Epithelial cell of prostate (primary cell): ENCODE measurements around the gene USP51.
"Not testable (repeated sequence)": the region's sequence is repeated elsewhere in the genome, so short reads cannot be mapped to it uniquely, and the experiment has no call there.

Experiments
- DNase-seq: peaks from one replicate; pipeline ENCODE4 v3.0.0-alpha.2; 2011; ENCODE audit warnings: low read depth, low spot score
- H3K27ac ChIP-seq: fragments of 450-650 bp; 2 replicates; pipeline ENCODE4 v1.5.1; 2017; ENCODE audit warnings: mild to moderate bottlenecking

The USP51 gene

DNA sequence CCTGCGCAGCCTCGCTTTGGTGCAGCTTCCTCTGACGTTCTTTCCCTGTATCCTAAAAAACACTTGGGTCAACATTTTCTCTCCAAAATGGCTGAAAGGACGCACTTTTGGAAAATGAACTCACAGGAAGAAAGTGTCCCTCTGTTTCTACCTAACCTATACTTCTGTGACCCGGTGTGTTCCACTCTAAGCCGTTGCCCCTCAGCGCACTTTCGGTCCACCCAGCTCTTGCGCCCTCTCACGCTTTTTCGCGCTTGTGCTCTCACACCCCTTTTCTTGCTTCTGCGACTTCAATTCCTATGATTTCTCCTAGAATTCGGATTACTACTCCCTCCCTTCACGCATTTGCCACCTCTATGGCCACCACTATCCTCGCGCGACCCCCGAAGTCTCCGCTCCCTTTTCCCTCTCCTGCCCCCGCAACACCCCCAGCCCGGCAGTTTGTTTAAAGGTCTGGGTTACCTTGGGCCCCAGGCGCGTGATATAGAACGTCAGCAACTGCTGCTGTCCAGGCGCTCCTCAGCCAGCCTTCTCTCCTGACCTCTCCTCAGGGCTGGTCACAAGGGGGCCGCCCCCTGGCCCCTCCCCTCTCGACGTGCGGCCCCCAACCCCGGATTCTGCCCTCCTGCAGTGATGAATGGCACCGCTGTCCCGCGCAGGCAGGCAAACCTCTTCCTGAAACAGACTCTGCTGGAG lies at the start of gene USP51:
Gene USP51 (minus strand): TSS at position 535 of the 696 bp plus-strand sequence. CDS start 909 bp downstream, outside the sequence.
- no peak within 1 kb of the TSS for H3K27ac ChIP-seq
- no peak for DNase-seq

DNA sequence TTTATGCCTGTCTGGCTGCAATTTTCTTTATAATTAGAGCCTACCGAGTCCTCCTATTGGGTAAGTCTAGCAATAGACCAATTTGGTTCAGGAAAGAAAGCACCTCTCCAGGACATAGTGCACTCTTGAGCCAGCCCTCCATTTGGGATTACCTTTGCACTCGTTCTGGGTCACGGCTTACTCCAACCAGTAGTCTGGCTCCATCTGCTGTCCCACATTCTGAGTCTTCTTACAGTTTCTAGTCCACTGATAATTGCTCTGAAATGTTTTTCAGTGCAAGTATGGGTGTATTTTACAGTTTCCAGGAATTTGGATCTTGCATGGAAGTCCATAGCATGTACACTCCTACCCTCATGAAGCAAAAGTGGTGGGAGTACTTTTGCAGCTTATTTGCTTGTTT lies 34.8 kb upstream of the USP51 start:
- H3K27ac ChIP-seq = no peak overlapping the region
- DNase-seq = no peak

DNA sequence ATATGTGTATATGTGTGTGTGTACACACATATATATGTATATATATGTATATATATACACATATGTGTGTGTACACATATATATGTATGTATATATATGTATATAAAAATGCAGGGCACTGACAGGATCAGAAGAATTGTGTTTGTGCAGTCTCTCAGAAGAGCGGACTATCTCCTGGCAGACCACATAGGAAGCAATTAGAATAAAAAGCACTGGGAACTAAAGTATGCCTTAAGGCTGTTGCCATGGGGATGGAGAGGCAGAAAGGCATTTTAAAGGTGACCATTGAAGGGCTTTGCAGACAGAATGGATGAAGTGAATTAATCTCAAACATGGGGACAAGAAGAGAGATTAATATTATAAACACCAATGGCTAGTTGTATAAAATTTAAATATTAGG lies 33.7 kb upstream of the USP51 start:
- no peak overlapping the region for H3K27ac ChIP-seq
- DNase-seq = no peak

DNA sequence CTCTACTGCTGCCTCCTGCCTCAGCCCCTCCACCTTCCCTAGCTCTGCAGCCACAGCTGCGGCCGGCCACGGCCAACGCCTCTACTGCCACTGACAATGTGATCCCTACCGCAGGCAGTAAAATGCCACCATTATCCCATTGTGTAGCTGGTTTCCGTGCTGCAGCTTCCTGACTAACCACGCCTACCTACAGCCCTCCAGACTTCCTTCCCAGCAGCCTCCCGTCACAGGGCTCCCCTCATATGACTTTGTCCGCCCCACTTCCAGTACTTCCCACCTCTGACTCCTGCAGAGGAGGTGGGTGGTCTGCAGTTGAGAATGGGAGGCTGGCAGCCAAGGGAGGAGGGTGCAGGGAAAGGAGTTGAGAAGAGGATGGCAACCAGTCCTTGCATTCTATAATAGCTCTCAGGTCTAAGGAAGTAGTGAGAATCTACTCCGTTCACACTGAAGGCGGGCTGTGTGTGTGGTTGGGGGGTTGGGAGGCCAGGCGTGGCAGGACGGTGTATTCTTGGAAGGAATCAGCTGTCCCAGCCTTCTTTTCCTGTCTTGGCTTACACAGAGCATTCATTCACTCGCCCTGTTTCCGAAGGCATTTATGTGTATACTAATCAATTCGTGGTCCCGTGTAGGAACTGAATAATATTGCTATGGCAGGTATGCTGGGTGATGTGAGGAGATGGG lies 33.1 kb upstream of the USP51 start:
- H3K27ac ChIP-seq = no peak overlapping the region
- DNase-seq = no peak

DNA sequence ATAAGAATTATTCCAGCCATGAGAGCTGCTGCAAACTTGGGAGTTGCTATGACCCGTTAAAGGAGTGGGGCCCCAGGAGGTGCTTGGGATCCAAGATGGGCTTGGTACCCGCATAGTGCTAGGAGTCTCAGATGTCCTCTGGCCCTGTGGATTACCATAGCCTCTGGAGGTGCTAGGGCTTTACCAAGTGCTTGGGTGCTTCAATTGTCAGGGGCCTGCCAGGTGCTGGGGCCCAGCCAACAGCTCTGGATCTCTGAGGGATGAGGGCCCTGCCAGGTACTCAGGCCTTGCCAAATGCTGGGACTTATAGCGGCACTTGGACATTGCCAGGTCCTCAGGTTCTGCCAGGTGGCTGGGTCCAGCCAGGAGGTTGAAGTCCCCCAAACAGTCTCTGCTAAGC lies 32.0 kb upstream of the USP51 start:
- no peak overlapping the region for H3K27ac ChIP-seq
- no peak for DNase-seq

DNA sequence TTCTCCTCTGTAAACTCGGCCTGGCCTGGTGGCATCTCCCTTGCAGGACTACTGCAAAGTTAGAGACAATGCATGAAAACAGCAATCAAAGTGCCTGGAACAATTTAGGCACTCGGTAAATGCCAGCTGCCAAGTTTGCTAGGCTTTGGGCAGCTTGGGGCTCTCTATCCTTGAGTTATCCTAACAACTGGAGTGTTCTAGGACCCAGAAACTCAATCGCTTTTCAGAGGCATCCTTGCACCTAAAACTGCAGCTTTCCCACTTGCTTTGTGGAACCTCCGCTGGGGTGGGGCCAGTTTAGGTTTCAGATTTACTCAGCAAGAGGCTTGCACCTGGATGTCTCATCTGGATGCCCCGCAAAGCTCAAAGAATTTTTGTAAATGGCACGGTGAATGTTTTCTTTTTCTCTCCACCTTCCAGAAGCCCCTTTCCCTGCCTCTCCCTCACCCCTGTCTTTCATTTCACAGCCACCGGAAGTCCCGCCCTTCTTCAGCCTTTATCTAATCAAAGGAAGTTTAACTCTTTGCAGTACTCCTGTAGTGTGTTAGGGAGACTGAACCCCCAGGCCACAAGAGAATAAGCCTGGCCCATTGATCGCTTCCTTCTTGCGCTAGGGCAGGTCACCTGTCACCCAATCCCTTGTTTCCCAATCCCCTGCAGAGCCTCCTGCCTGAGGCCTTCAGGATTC lies 27.3 kb upstream of the USP51 start:
- H3K27ac ChIP-seq, DNase-seq: not testable (repeated sequence)

DNA sequence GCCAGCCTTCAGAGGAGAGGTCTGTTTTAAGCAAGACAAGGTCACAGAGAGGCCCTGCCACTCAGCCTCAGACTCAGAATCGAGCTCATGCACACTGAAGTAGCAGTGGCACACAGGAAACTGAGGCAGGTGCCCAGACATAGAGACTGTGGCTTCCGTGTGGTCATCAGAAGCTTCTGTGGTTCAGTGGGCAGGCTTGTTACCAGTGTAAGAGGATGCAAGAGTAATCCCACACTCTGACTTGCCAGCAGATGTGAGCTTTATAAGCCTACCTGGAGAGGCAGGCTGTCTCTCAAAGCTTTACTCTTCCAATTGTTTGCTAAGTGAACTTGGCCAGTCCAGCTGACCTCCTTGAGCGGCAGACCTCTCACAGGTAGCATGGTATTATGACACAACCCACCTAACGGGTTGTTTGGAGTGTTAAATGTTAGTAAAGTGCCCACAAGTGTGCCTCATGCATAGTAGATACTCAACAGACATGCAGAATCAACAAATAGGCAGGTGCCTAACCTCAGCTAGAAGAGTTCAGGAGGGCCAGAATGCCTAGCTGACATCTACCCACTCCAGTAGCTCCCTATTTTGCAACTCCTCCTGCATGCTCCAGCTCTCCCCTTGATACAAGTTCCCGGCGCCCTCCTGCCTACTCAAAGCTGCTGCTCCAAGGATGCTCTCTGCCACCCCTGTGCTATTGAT lies 23.5 kb upstream of the USP51 start:
- DNase-seq, H3K27ac ChIP-seq: not testable (repeated sequence)

DNA sequence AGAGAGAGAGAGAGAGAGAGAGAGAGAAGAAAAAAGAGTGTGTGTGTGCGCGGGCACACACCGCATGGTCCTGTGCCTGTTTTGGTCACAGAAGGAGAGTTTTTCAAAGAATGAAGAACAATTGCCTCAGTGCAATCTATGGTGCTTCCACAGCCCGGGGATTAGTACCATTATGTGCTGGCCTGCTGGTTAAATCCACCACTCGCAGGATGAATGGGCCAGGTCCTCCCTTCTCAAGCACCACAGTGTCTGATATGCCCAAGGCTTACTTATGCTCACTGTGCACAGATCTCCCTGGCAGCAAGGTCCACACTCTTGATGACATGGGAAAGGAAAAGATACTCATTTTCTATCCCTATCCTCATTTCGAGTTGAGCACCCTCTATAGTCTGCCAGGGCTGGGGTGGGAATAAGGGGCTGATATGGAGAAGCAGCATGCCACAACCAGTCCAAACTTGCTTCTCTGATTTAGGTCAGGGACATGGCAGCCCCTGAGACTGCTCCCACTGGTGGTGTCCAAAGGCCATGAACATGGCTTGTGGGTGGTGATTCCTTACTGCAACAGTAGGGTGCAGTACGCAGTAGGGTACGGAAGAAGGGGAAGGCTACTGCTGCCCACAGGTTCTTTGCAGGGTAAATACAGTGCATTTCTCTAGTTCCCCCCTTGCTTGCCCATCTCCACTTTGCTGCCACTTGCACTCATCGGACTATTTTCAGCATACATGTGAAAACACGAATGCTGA lies 18.9 kb upstream of the USP51 start:
- not testable (repeated sequence) for DNase-seq, H3K27ac ChIP-seq

DNA sequence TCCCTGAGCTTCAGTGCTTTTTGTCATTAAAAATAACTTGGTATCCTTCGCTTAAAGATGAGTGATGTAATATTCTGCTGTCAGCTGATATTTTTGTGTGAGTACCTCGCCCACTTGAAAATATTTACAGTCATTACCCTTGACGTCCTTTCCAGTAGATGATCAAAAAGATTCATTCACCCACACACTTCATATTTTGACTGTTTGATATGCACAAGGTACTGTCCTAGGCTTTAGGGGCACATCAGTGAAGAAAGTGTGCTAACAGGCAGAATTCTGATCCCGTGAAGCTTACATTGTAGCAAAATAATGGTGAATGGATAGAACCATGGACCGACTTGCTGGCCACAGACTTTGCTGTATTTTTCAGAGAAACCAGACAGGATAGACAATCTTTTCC lies 18.1 kb upstream of the USP51 start:
- DNase-seq, H3K27ac ChIP-seq: not testable (repeated sequence)

DNA sequence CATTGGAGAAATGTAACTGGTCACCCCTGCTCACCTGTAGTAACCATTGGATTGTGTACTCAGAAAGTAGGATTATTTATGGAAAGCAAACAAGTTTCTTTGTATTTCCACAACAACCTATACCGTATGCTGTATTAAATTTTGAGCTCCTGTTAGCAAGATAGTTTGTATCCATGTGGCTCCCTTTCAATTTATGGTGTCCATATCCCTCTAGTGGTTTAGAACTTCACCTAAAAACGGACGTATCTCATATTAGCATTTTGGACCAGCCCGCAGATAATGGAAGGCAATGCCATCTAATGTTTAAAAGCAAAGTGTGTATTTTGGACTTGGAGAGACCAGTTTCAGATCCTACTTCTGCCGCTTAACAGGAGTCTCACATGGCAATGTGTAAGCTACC lies 17.4 kb upstream of the USP51 start:
- H3K27ac ChIP-seq, DNase-seq: not testable (repeated sequence)

DNA sequence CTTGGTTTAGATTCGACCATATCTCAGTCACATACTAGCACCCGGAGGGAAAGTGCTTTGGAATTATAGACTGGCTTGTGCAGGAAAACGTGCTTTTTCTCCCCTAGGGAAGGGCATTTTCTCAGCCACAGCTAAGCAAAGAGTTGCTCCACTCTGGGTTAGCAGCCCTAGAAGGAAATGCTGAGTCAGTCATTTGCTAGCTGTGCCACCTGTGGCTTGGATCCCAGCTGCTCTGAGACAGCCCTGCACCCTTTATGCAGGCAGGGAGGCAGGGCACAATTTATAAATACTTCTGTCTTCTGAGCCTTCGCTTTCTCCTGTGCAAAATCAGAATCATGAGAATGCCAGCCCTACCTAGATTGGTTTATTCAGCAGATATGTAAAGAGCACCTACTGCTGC lies 1.3 kb upstream of the USP51 start:
- no peak for DNase-seq
- no peak overlapping the region for H3K27ac ChIP-seq

DNA sequence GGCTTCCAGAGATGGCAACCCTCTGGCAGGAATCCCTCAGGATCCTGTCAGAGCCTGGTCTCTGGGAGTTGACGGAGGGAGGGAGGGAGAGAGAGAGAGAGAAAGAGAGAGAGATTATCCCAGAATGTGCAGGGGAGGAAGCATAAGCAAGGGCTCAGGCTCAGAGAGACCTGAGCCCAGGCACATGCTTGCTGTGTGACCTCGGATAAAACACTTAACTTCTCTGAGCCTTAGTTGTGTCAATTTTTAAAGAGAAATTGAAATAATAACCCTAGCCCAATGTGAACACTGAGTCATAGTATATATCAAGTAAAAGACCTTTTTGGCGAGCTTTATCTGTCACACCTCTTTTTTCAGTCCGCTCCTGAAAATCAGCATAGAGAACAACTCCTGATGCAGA lies 473 bp upstream of the USP51 start:
- no peak overlapping the region for H3K27ac ChIP-seq
- DNase-seq = no peak

DNA sequence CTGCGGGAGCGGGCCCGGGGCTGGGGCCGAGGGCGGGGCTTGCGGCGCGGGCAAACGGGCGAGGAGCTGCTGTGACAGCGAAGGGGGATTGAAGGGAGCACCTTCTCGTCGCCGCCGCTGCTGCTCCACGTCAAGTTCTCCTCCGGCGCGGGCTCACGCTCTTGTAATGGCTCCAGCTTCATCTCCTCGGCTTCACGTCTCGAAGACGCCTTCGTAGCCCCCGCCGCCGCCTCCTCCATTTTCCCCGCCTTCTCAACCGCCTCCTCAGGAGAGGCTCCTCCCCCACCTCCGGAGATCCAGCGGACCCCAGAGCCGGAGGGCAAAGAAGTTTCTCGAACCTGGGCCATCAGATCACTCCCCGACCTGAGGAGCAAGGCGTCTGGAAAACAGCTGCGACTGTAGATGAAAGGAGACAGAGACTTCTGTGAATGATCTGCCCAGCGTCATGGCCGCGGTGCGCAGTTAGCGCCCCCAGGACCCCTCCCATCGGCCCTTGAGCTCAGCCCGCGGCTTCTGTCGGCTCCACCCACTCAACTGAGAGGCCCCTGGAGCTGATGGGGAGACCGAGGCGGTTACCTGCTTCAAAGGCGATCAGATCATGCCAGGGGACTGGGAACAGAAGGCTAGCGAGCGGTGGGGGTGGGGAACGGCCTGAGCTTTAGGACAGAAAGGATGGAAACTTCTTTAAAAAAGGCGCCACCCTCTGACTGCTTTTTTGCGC lies 895 bp downstream of the USP51 start:
- no peak overlapping the region for H3K27ac ChIP-seq
- no peak for DNase-seq

DNA sequence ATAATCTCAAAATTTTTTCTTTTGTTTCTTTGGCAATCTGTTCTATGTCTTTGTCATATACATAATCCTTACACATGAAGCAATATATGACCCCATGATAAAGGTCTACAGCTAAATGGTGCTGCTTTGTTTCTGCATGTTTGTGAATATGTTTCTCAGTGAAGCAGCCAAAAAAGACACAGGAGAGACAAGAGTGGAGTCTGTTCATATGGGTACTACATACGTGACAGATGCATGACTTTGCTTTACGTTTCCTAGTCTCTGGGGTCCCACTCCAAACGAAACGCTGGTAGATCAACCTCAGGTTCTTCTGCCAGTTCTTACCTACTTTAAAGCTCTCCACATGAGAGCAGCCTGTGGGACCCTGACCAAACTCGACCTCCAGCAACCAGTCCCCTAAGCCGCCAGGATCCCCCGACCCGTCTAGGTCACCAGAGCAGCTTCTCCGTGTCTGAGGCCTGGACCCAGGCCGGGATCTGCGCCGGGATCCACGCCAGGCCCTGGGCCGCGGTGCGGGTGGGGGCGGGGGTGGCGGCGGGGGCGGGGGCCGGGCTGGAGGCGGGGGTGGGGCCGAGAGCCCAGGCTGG lies 1.5 kb downstream of the USP51 start:
- H3K27ac ChIP-seq = peak overlapping the region; percentile 9
- DNase-seq = no peak

DNA sequence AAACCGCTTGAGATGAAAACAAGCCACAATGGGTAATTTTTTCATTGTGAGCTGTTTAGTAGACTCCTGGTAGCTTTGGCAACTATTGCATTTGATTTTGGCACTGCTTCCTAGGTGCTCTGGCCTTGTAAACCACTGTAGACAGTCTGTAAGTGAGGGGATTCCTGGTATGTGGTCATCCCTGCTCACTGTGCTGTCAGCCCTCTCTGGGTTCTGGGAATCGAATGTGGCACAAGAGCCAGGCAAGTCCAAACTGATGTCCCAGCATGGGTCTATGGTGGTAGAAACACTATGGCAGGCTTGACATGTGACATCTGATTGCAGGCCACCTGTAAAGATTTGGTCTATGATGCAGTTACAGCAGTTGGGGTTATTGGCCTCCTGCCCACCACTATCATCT lies 2.5 kb downstream of the USP51 start:
- DNase-seq = no peak
- H3K27ac ChIP-seq = no peak overlapping the region

DNA sequence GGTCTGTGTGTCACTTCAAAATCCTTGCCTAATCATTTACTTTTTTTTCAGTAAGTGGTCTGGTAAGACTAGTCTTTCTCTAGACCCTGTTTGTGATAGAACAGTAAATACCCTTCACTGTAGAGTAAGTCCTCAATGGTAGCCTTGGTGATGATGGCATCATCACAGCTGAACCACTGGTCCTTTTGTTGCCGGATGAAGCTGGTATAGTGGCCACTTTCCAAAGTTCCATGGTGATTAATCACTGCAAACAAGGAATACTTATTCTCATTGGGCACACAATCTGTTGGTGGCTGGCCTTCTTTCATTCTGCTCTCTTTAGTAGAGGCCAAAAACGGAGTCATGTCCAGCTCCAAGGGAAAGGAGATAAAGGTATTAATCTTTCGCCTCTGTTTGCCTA lies 2.9 kb downstream of the USP51 start:
- no peak overlapping the region for H3K27ac ChIP-seq
- DNase-seq = peak; percentile 16

DNA sequence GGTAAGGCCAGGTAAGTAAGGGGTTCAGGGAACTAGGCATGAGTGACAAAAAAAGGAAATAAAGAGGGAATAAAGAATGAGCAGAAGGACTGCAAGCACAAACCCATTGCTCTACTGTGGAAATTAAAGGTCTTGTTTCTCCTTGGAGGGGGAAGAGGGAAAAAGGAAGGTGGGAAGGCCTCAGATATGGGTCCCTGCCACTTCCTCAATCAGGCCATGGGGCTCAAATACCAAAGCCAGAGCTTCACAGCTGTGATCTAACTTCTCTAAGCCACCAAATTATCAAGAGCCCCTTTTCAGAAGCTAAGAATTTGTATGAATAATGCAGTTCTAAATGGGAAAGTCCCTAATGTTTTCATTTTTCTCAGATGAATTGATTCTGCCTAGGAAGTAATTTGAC lies 4.7 kb downstream of the USP51 start:
- no peak overlapping the region for H3K27ac ChIP-seq
- no peak for DNase-seq

DNA sequence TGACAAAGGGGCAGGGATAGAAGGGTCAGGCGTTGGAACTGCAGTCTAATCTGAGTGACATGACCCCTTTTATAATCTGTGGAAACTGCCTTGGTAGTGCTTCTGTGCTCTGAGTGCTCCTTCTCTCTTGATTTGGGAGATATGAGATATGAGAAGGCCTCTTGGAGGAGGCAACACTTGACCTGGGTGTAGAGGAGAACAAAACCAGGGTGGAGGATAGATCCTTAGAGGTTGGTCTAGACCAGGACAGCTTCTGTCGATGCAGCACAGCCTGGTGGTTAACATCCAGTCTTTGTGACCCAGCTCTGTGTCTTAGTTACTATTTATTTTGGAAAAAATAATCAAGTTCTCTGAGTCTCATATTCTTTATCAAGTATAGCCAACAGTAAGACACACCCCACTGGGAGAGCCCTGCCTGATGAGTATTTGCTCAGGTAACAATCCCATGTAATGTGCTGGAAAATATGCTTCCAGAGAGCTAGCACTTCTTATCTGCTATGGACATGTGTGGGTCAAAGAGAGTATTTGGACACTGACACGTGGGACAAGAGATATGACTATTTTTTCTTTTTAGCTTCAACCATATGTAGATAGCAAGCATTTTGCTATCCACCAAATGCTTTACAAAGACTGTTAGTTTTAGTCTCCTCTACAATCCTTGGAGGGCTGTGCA lies 9.1 kb downstream of the USP51 start:
- DNase-seq = no peak
- H3K27ac ChIP-seq = no peak overlapping the region

DNA sequence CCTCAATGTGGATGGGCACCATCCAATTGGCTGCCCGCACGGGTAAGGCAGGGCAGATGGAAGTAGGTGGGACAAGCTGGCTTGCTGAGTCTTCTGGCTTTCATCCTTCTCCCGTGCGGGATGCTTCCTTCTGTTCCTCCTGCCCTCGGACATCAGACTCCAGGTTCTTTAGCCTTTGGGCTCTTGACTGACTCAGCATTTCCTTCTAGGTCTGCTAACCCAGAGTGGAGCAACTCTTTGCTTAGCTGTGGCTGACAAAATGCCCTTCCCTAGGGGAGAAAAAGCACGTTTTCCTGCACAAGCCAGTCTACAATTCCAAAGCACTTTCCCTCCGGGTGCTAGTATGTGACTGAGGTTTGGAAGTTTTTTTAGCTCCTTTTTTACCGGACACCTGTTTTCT lies 9.7 kb downstream of the USP51 start:
- H3K27ac ChIP-seq, DNase-seq: not testable (repeated sequence)
